Measurements from ENCODE around the gene NME1. TPM values are rescaled to one million over a fixed set of nuclear protein-coding genes. Genes with fewer than 3 reads are reported as not detected.

Gene NME1
- total and polyA plus RNA-seq, 9 of the 15 experiments (the other 6 are each of a cell fraction or from before 2014, with no cell fraction given) = 449 to 1,588 (median 604) TPM

DNA sequence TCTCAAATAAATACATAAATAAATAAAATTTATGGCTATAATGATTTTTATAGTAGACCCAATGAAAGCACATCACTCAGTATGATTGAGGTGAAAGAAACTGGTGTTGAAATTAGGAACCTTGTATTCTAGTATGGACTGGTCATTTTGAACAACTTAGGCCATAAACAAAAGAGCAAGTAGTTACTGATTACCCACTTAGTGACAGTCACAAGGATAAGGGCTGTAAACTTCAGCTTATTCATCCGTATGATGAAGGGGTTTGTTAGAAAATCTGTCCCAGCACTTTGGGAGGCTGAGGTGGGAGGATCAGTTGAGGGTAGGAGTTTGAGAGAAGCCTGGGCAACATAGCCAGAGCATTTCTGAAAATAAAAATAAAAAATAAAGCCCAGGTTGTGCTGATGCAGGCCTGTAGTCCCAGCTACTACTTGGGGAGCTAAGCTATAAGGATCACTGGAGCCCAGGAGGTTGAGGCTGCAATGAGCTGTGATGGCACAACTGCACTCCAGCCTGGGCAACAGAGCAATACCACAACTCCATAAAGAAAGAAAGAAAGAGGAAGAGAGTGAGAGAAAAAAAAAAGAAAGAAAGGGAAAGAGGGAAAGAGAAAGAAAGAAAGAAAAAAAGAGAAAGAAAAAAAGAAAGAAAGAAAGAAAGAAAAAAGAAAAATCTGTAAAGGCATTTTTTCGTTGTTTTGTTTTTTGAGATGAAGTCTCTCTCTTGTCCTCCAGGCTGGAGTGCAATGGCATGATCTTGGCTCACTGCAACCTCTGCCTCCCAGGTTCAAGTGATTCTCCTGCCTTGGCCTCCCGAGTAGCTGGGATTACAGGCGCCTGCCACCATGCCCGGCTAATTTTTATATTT is 28.5 kb upstream of the NME1 start:
- FAIRE-seq (no peak), ATAC-seq (no peak), DNase-seq (ENCODE audit: extremely low read depth in 1 of 4, low spot score in 3 of 4) (no peak)
- H2AFZ ChIP-seq (ENCODE audit: low read depth, low read length) = 0 out of 2 replicates have a peak overlapping the region, but pooled peaks have one; percentile 5
- H3K9me3 ChIP-seq (replicated peaks; ENCODE audit: control insufficient read depth, insufficient read depth, low read depth, low read length) = no peaks in the 10 kb centered on the region
- no peaks in the 10 kb centered on the region for H3K27me3 ChIP-seq (ENCODE audit: control insufficient read depth in 2 of 2, insufficient read depth in 2 of 2, low read length in 2 of 2)
- H3K27ac ChIP-seq (ENCODE audit: extremely low read depth, low read depth, low read length) = no peak overlapping the region
- ChIA-PET CTCF (ENCODE audit: low intra/inter-chr PET ratio) (no interaction called here), POLR2A (interaction anchor here (0.7 to 1.2 kb wide), 3 partner anchors 16 to 210 kb away, joined by 3 read pairs; partner anchors contain the start of gene NME1)
- peaks cover 10% of the 10 kb centered on the region for H3K79me2 ChIP-seq (ENCODE audit: control insufficient read depth, insufficient read depth, low read length)
- H3K4me1 ChIP-seq (replicated peaks in 1 of 2; ENCODE audit: control insufficient read depth in 2 of 2, insufficient read depth in 2 of 2, low read length in 2 of 2) = peaks cover 8 to 21% of the 10 kb centered on the region in 2 experiments
- no peak overlapping the region for H3K4me3 ChIP-seq
- BruUV-seq (replicated peaks) = no TSS peak
- no peak overlapping the region for H3K9ac ChIP-seq (ENCODE audit: insufficient read depth in 1 of 2, low read depth in 2 of 2, low read length in 2 of 2)
- no peak overlapping the region for H3K4me2 ChIP-seq (ENCODE audit: insufficient read depth, low read length)
- intact Hi-C loops (cut with micrococcal nuclease) = no loop called here
- in situ Hi-C loops (cut with MboI) = no loop called here
- 56% methylated on average over 5 of the region's 5 CpGs for WGBS (ENCODE audit: insufficient coverage, low coverage, missing lambda C conversion rate)
- no peaks in the 10 kb centered on the region for H3K36me3 ChIP-seq (ENCODE audit: control insufficient read depth, insufficient read depth, low read length)
- no peaks in the 10 kb centered on the region for H3K9me1 ChIP-seq (ENCODE audit: control insufficient read depth, insufficient read depth, low read length)
- H4K20me1 ChIP-seq (replicated peaks; ENCODE audit: control insufficient read depth, insufficient read depth, low read length) = peaks cover 2% of the 10 kb centered on the region; the same call in 1 of the 2 replicates
- TF ChIP-seq HDAC8 (tag; IDR thresholded peaks at IDR 0.05) = no peak
- 0 out of 2 replicates have a peak, but pooled peaks have one; percentile 52 for TF ChIP-seq HLTF (IDR thresholded peaks at IDR 0.05)
- TF ChIP-seq, protein P1, sequence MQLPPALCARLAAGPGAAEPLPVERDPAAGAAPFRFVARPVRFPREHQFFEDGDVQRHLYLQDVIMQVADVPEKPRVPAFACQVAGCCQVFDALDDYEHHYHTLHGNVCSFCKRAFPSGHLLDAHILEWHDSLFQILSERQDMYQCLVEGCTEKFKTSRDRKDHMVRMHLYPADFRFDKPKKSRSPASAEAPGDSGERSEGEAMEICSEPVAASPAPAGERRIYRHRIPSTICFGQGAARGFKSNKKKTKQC (CRISPR knock-in tag; IDR thresholded peaks at IDR 0.05) = no peak
- TF ChIP-seq, protein P2, sequence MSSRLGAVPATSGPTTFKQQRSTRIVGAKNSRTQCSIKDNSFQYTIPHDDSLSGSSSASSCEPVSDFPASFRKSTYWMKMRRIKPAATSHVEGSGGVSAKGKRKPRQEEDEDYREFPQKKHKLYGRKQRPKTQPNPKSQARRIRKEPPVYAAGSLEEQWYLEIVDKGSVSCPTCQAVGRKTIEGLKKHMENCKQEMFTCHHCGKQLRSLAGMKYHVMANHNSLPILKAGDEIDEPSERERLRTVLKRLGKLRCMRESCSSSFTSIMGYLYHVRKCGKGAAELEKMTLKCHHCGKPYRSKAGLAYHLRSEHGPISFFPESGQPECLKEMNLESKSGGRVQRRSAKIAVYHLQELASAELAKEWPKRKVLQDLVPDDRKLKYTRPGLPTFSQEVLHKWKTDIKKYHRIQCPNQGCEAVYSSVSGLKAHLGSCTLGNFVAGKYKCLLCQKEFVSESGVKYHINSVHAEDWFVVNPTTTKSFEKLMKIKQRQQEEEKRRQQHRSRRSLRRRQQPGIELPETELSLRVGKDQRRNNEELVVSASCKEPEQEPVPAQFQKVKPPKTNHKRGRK (tag; IDR thresholded peaks at IDR 0.05) = peak; percentile 94
- peak; percentile 26; the same call in 1 of the 2 replicates for TF ChIP-seq ADNP (tag; IDR thresholded peaks at IDR 0.05)
- TF ChIP-seq NR2C1 (IDR thresholded peaks at IDR 0.05) = no peak
- no peak for TF ChIP-seq NR2C1 (tag; IDR thresholded peaks at IDR 0.05)
- TF ChIP-seq ARID2 (IDR thresholded peaks at IDR 0.05) = peak; percentile 30; the same call in 1 of the 2 replicates
- no peak for TF ChIP-seq POLR2G (IDR thresholded peaks at IDR 0.05; ENCODE audit: low read depth, low read length)
- TF ChIP-seq KDM1A (IDR thresholded peaks at IDR 0.05) = 0 out of 4 replicates have a peak, but pooled peaks of 1 of the 2 experiments have one; percentile 26
- peak; percentile 25; the same call in 1 of the 2 replicates for TF ChIP-seq MTA2 (IDR thresholded peaks at IDR 0.05; ENCODE audit: low read depth)
- TF ChIP-seq NCOA2 (IDR thresholded peaks at IDR 0.05; ENCODE audit: partially characterized antibody in 2 of 2) = no peak
- TF ChIP-seq TBL1XR1 (IDR thresholded peaks at IDR 0.05; ENCODE audit: low read length in 2 of 2) = no peak
- TF ChIP-seq, protein P3, sequence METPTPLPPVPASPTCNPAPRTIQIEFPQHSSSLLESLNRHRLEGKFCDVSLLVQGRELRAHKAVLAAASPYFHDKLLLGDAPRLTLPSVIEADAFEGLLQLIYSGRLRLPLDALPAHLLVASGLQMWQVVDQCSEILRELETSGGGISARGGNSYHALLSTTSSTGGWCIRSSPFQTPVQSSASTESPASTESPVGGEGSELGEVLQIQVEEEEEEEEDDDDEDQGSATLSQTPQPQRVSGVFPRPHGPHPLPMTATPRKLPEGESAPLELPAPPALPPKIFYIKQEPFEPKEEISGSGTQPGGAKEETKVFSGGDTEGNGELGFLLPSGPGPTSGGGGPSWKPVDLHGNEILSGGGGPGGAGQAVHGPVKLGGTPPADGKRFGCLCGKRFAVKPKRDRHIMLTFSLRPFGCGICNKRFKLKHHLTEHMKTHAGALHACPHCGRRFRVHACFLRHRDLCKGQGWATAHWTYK (CRISPR knock-in tag; IDR thresholded peaks at IDR 0.05) = no peak
- no peak for TF ChIP-seq HEY1 (CRISPR knock-in tag; IDR thresholded peaks at IDR 0.05; ENCODE audit: borderline replicate concordance)
- TF ChIP-seq, protein P4, sequence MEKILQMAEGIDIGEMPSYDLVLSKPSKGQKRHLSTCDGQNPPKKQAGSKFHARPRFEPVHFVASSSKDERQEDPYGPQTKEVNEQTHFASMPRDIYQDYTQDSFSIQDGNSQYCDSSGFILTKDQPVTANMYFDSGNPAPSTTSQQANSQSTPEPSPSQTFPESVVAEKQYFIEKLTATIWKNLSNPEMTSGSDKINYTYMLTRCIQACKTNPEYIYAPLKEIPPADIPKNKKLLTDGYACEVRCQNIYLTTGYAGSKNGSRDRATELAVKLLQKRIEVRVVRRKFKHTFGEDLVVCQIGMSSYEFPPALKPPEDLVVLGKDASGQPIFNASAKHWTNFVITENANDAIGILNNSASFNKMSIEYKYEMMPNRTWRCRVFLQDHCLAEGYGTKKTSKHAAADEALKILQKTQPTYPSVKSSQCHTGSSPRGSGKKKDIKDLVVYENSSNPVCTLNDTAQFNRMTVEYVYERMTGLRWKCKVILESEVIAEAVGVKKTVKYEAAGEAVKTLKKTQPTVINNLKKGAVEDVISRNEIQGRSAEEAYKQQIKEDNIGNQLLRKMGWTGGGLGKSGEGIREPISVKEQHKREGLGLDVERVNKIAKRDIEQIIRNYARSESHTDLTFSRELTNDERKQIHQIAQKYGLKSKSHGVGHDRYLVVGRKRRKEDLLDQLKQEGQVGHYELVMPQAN (IDR thresholded peaks at IDR 0.05; ENCODE audit: borderline replicate concordance) = 0 out of 2 replicates have a peak, but pooled peaks have one; percentile 18

Measured in K562 (cell line).